ENCODE measurements around the gene FNDC3B. TPM values are rescaled to one million over a fixed set of nuclear protein-coding genes. Genes with fewer than 3 reads are reported as not detected.

FNDC3B gene
- total and polyA plus RNA-seq, 2 of the 8 experiments (the other 6 are each of a cell fraction or from before 2014, with no cell fraction given): 14.1 to 44.4 TPM

DNA sequence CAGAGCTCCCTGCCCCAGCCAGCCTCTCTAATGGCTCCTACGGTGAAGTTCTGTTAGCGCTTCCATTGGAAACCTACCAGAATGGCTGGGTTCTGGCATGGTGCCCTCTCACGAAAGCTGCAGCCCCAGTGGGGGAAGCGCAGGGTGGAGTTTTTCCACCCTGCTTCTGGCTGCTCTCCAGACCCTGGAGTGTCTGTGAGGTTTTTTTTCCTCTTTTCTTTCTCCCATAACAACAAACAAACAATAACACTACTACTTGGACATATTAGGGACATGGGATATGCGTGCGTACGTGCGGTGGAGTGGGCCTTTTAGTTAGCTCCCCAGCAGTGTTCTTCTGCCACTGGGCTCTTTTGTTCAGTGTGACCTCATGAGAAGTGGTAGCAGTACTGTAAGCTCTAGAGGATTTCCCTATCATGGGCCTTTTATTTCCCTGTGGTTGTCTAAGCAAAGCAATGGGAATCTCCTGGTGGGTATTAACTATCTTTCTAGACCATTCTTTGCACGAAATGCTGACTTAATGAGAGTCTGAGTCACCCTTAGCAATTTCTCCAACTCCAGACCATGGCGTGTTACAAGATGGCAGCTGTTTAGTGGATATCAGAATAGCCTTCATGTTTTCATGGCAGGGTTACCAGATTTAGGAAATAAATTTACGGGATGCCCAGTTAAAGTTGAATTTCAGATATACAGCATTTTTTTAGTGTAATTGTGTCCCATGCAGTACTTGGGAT is 161.9 kb downstream of the FNDC3B start (continued):
- TF ChIP-seq, protein P1, sequence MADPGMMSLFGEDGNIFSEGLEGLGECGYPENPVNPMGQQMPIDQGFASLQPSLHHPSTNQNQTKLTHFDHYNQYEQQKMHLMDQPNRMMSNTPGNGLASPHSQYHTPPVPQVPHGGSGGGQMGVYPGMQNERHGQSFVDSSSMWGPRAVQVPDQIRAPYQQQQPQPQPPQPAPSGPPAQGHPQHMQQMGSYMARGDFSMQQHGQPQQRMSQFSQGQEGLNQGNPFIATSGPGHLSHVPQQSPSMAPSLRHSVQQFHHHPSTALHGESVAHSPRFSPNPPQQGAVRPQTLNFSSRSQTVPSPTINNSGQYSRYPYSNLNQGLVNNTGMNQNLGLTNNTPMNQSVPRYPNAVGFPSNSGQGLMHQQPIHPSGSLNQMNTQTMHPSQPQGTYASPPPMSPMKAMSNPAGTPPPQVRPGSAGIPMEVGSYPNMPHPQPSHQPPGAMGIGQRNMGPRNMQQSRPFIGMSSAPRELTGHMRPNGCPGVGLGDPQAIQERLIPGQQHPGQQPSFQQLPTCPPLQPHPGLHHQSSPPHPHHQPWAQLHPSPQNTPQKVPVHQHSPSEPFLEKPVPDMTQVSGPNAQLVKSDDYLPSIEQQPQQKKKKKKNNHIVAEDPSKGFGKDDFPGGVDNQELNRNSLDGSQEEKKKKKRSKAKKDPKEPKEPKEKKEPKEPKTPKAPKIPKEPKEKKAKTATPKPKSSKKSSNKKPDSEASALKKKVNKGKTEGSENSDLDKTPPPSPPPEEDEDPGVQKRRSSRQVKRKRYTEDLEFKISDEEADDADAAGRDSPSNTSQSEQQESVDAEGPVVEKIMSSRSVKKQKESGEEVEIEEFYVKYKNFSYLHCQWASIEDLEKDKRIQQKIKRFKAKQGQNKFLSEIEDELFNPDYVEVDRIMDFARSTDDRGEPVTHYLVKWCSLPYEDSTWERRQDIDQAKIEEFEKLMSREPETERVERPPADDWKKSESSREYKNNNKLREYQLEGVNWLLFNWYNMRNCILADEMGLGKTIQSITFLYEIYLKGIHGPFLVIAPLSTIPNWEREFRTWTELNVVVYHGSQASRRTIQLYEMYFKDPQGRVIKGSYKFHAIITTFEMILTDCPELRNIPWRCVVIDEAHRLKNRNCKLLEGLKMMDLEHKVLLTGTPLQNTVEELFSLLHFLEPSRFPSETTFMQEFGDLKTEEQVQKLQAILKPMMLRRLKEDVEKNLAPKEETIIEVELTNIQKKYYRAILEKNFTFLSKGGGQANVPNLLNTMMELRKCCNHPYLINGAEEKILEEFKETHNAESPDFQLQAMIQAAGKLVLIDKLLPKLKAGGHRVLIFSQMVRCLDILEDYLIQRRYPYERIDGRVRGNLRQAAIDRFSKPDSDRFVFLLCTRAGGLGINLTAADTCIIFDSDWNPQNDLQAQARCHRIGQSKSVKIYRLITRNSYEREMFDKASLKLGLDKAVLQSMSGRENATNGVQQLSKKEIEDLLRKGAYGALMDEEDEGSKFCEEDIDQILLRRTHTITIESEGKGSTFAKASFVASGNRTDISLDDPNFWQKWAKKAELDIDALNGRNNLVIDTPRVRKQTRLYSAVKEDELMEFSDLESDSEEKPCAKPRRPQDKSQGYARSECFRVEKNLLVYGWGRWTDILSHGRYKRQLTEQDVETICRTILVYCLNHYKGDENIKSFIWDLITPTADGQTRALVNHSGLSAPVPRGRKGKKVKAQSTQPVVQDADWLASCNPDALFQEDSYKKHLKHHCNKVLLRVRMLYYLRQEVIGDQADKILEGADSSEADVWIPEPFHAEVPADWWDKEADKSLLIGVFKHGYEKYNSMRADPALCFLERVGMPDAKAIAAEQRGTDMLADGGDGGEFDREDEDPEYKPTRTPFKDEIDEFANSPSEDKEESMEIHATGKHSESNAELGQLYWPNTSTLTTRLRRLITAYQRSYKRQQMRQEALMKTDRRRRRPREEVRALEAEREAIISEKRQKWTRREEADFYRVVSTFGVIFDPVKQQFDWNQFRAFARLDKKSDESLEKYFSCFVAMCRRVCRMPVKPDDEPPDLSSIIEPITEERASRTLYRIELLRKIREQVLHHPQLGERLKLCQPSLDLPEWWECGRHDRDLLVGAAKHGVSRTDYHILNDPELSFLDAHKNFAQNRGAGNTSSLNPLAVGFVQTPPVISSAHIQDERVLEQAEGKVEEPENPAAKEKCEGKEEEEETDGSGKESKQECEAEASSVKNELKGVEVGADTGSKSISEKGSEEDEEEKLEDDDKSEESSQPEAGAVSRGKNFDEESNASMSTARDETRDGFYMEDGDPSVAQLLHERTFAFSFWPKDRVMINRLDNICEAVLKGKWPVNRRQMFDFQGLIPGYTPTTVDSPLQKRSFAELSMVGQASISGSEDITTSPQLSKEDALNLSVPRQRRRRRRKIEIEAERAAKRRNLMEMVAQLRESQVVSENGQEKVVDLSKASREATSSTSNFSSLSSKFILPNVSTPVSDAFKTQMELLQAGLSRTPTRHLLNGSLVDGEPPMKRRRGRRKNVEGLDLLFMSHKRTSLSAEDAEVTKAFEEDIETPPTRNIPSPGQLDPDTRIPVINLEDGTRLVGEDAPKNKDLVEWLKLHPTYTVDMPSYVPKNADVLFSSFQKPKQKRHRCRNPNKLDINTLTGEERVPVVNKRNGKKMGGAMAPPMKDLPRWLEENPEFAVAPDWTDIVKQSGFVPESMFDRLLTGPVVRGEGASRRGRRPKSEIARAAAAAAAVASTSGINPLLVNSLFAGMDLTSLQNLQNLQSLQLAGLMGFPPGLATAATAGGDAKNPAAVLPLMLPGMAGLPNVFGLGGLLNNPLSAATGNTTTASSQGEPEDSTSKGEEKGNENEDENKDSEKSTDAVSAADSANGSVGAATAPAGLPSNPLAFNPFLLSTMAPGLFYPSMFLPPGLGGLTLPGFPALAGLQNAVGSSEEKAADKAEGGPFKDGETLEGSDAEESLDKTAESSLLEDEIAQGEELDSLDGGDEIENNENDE (IDR thresholded peaks at IDR 0.05; ENCODE audit: insufficient replicate concordance, low read length): no peak
- TF ChIP-seq, protein P2, sequence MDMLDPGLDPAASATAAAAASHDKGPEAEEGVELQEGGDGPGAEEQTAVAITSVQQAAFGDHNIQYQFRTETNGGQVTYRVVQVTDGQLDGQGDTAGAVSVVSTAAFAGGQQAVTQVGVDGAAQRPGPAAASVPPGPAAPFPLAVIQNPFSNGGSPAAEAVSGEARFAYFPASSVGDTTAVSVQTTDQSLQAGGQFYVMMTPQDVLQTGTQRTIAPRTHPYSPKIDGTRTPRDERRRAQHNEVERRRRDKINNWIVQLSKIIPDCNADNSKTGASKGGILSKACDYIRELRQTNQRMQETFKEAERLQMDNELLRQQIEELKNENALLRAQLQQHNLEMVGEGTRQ (IDR thresholded peaks at IDR 0.05; ENCODE audit: low read length): no peak
- TF ChIP-seq TBP (IDR thresholded peaks at IDR 0.05; ENCODE audit: low read depth, low read length): no peak
- TF ChIP-seq NANOG (IDR thresholded peaks at IDR 0.05; ENCODE audit: insufficient read depth, low read depth, low read length, poor library complexity, severe bottlenecking): no peak
- no peak for TF ChIP-seq CTBP2 (IDR thresholded peaks at IDR 0.05; ENCODE audit: borderline replicate concordance, insufficient read depth, insufficient read length, low read length)
- TF ChIP-seq SP2 (IDR thresholded peaks at IDR 0.05; ENCODE audit: low read length): no peak
- no peak for TF ChIP-seq CBX8 (IDR thresholded peaks at IDR 0.05; ENCODE audit: borderline replicate concordance, low read depth, low read length)
